GM23338 (cell line): ENCODE results near the gene SLC7A5. TPM values are rescaled to one million over a fixed set of nuclear protein-coding genes. Genes with fewer than 3 reads are reported as not detected.
A peak's percentile ranks its signal among the peaks of the same experiment; 100 is the strongest.

Experiments
- ATAC-seq: fragments of 200-7000 bp; cut with Tn5 transposase; 3 replicates; pipeline ENCODE4 v1.9.1; 2020
- DNase-seq: peaks from one replicate; pipeline ENCODE4 v3.0.0-alpha.2; 2015; ENCODE audit warnings: low spot score
- H2AFZ ChIP-seq: fragments of 200-600 bp; sonication (generic); 2 replicates; pipeline ENCODE4 v1.8.0; 2016; ENCODE audit warnings: antibody characterized with exemption, mild to moderate bottlenecking, moderate library complexity
- H3F3A ChIP-seq: fragments of 200-600 bp; sonication (generic); replicated peaks from 2 replicates; pipeline ENCODE4 v1.8.0; 2017; ENCODE audit warnings: antibody characterized with exemption, mixed run types, low read depth
- H3K27ac ChIP-seq: fragments of 200-600 bp; sonication (generic); 2 replicates; pipeline ENCODE4 v1.6.1; 2016; ENCODE audit warnings: low read depth
- H3K27me3 ChIP-seq: fragments of 200-600 bp; sonication (generic); 2 replicates; pipeline ENCODE4 v1.8.0; 2016; ENCODE audit warnings: mild to moderate bottlenecking, mixed run types, moderate library complexity; ENCODE audit not compliant: insufficient read depth
- H3K36me3 ChIP-seq: fragments of 200-600 bp; sonication (generic); 2 replicates; pipeline ENCODE4 v1.8.0; 2016; ENCODE audit warnings: mild to moderate bottlenecking; ENCODE audit not compliant: insufficient read depth
- H3K4me1 ChIP-seq: fragments of 200-600 bp; sonication (generic); 2 replicates; pipeline ENCODE4 v1.8.0; 2016; ENCODE audit warnings: mild to moderate bottlenecking, moderate library complexity; ENCODE audit not compliant: insufficient read depth
- H3K4me2 ChIP-seq: fragments of 200-600 bp; sonication (generic); 2 replicates; pipeline ENCODE4 v1.7.1; 2017; ENCODE audit warnings: mixed run types
- H3K4me3 ChIP-seq: fragments of 200-600 bp; sonication (generic); 2 replicates; pipeline ENCODE4 v1.6.1; 2016; ENCODE audit warnings: mixed run types
- H3K79me2 ChIP-seq: fragments of 200-600 bp; sonication (generic); replicated peaks from 2 replicates; pipeline ENCODE4 v1.8.0; 2017; ENCODE audit warnings: mild to moderate bottlenecking; ENCODE audit not compliant: insufficient read depth
- H3K9me2 ChIP-seq: fragments of 200-600 bp; sonication (generic); 2 replicates; pipeline ENCODE4 v1.8.0; 2017; ENCODE audit not compliant: insufficient read depth
- H4K20me1 ChIP-seq: fragments of 200-600 bp; sonication (generic); replicated peaks from 2 replicates; pipeline ENCODE4 v1.8.0; 2017; ENCODE audit warnings: mild to moderate bottlenecking; ENCODE audit not compliant: insufficient read depth
- H3K27ac Mint-ChIP-seq: 2 replicates; pipeline ENCODE4 v1.8.0; 2020; ENCODE audit warnings: inconsistent platforms, mild to moderate bottlenecking, moderate library complexity, mixed read lengths
- H3K27me3 Mint-ChIP-seq: 3 replicates; pipeline ENCODE4 v1.8.0; 2022; ENCODE audit warnings: low read depth, mild to moderate bottlenecking, moderate library complexity, mixed read lengths, inconsistent platforms; ENCODE audit not compliant: insufficient read depth, poor library complexity
- H3K36me3 Mint-ChIP-seq: 3 replicates; pipeline ENCODE4 v1.8.0; 2021; ENCODE audit warnings: low read depth, mild to moderate bottlenecking, inconsistent platforms, moderate library complexity, mixed read lengths
- H3K4me1 Mint-ChIP-seq: 3 replicates; pipeline ENCODE4 v1.8.0; 2020; ENCODE audit warnings: mild to moderate bottlenecking, inconsistent platforms, mixed read lengths
- H3K4me3 Mint-ChIP-seq: 3 replicates; pipeline ENCODE4 v1.8.0; 2021; ENCODE audit warnings: moderate library complexity, mild to moderate bottlenecking, inconsistent platforms, mixed read lengths
- H3K9me3 Mint-ChIP-seq: 3 replicates; pipeline ENCODE4 v1.8.0; 2020; ENCODE audit warnings: moderate library complexity, mild to moderate bottlenecking, inconsistent platforms, mixed read lengths
- CREB1 ChIP-seq: fragments of 250-450 bp; sonication (Bioruptor Pico); IDR thresholded peaks from 2 replicates; pipeline ENCODE4 v1.5.0; 2020; ENCODE audit warnings: low read depth, mild to moderate bottlenecking, moderate library complexity
- EZH2 ChIP-seq: fragments of 200-600 bp; sonication (generic); IDR thresholded peaks from one replicate; pipeline ENCODE4 v1.8.0; 2017; ENCODE audit warnings: antibody characterized with exemption, mild to moderate bottlenecking, low read depth; ENCODE audit not compliant: unreplicated experiment
- EZH2phosphoT487 ChIP-seq: fragments of 200-600 bp; sonication (generic); IDR thresholded peaks from one replicate; pipeline ENCODE4 v1.8.1; 2018; ENCODE audit warnings: antibody characterized with exemption; ENCODE audit not compliant: unreplicated experiment
- POLR2AphosphoS5 ChIP-seq: IDR thresholded peaks from 2 replicates; pipeline ENCODE4 v1.6.1; 2016; ENCODE audit warnings: antibody characterized with exemption, low read depth
- STAT1 ChIP-seq: IDR thresholded peaks from one replicate; pipeline ENCODE4 v1.6.1; 2016; ENCODE audit warnings: antibody characterized with exemption; ENCODE audit not compliant: unreplicated experiment
- ZNF114 ChIP-seq: fragments of 250-450 bp; sonication (Bioruptor Pico); IDR thresholded peaks from 2 replicates; pipeline ENCODE4 v1.5.0; 2020; ENCODE audit warnings: mild to moderate bottlenecking, moderate library complexity
- ZNF331 ChIP-seq: fragments of 250-450 bp; sonication (Bioruptor Pico); IDR thresholded peaks from 2 replicates; pipeline ENCODE4 v1.5.0; 2020; ENCODE audit warnings: low read depth, mild to moderate bottlenecking, moderate library complexity
- polyA plus RNA-seq: library from polyadenylated mRNA; unstranded; fragments of >200 nt; fragmentation: Nextera tagmentation; extraction: Ambion mirVana; gene quantifications from 2 replicates; pipeline ENCODE4 v1.2.1, GENCODE V29; 2016
- total RNA-seq: library from RNA; depleted of rRNA; stranded (reverse); fragments of >200 nt; shearing (Covaris generic); gene quantifications from 2 replicates; pipeline ENCODE4 v1.2.3, GENCODE V29; 2014
- TF ChIP-seq, protein P1 (sequence below): fragments of 250-450 bp; sonication (Bioruptor Pico); IDR thresholded peaks from 2 replicates; pipeline ENCODE4 v1.5.0; 2020; ENCODE audit warnings: mild to moderate bottlenecking, moderate library complexity
- TF ChIP-seq, protein P2 (sequence below), 2 experiments: fragments of 200-600 bp in 1 of 2; sonication (generic) in 1 of 2; conservative IDR thresholded peaks; 2 replicates each; pipeline versions ENCODE4 v1.5.1 to v1.6.1; 2016 to 2017; ENCODE audit warnings: antibody characterized with exemption in 2 of 2, low read depth in 2 of 2, mild to moderate bottlenecking in 2 of 2, moderate library complexity in 1 of 2

Gene SLC7A5
- total and polyA plus RNA-seq, 2 experiments from 2014 or later, result 107 to 386 TPM

GRCh38 chr16:87824991-87825841 lies 44.1 kb downstream of the SLC7A5 start (continued):
- TF ChIP-seq, protein P1, sequence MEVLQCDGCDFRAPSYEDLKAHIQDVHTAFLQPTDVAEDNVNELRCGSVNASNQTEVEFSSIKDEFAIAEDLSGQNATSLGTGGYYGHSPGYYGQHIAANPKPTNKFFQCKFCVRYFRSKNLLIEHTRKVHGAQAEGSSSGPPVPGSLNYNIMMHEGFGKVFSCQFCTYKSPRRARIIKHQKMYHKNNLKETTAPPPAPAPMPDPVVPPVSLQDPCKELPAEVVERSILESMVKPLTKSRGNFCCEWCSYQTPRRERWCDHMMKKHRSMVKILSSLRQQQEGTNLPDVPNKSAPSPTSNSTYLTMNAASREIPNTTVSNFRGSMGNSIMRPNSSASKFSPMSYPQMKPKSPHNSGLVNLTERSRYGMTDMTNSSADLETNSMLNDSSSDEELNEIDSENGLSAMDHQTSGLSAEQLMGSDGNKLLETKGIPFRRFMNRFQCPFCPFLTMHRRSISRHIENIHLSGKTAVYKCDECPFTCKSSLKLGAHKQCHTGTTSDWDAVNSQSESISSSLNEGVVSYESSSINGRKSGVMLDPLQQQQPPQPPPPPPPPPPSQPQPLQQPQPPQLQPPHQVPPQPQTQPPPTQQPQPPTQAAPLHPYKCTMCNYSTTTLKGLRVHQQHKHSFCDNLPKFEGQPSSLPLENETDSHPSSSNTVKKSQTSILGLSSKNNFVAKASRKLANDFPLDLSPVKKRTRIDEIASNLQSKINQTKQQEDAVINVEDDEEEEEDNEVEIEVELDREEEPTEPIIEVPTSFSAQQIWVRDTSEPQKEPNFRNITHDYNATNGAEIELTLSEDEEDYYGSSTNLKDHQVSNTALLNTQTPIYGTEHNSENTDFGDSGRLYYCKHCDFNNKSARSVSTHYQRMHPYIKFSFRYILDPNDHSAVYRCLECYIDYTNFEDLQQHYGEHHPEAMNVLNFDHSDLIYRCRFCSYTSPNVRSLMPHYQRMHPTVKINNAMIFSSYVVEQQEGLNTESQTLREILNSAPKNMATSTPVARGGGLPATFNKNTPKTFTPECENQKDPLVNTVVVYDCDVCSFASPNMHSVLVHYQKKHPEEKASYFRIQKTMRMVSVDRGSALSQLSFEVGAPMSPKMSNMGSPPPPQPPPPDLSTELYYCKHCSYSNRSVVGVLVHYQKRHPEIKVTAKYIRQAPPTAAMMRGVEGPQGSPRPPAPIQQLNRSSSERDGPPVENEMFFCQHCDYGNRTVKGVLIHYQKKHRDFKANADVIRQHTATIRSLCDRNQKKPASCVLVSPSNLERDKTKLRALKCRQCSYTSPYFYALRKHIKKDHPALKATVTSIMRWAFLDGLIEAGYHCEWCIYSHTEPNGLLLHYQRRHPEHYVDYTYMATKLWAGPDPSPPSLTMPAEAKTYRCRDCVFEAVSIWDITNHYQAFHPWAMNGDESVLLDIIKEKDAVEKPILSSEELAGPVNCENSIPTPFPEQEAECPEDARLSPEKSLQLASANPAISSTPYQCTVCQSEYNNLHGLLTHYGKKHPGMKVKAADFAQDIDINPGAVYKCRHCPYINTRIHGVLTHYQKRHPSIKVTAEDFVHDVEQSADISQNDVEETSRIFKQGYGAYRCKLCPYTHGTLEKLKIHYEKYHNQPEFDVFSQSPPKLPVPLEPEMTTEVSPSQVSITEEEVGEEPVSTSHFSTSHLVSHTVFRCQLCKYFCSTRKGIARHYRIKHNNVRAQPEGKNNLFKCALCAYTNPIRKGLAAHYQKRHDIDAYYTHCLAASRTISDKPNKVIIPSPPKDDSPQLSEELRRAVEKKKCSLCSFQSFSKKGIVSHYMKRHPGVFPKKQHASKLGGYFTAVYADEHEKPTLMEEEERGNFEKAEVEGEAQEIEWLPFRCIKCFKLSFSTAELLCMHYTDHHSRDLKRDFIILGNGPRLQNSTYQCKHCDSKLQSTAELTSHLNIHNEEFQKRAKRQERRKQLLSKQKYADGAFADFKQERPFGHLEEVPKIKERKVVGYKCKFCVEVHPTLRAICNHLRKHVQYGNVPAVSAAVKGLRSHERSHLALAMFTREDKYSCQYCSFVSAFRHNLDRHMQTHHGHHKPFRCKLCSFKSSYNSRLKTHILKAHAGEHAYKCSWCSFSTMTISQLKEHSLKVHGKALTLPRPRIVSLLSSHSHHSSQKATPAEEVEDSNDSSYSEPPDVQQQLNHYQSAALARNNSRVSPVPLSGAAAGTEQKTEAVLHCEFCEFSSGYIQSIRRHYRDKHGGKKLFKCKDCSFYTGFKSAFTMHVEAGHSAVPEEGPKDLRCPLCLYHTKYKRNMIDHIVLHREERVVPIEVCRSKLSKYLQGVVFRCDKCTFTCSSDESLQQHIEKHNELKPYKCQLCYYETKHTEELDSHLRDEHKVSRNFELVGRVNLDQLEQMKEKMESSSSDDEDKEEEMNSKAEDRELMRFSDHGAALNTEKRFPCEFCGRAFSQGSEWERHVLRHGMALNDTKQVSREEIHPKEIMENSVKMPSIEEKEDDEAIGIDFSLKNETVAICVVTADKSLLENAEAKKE, result no peak
- TF ChIP-seq ZNF114 (no peak), POLR2AphosphoS5 (no peak), EZH2 (no peak)

DNA sequence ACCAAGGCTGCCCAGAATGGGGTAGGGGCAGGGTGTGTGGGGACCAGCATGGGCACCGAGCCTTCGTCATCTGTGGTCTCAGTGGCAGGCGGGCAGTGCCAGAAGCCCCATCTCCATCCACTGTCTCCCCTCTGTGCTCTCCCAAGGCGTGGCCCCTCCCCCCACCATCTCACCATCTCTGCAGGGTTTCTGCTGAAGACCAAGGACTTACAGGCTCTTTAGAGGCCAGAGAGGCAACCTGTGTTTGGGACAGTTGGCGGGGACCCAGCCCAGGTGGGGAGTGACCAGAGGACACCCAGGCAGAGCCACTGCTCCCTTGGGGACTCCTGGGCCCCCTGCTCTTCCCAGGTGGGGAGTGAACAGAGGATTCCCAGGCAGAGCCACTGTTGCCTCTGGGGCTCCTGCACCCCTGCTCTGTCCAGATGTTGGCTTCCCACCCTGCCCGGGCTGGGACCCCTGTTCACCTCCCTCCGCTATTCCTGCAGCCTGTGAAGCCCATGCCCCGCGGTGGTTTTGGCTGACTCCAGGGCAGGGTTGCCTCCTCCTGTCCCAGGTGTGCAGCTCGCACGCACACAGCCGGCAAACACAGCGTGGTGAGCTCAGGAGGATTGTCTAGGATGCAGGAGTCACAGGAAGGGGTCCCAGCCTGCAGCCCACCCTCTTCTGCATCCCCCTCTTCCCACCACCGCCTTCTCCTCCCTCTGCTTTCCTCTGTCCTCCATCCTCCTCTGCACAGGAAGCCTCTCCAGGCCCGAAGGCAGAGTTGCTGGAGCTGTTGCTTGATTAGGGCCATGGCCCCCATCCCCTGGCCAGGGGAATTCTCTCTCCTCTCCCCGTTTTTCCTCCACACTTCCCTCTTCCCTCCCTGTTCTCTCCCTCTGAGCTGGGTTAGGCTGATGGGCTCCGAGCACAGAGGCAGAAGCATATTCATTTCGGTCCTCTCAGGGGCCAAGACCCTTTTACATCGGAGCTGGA lies 45.0 kb downstream of the SLC7A5 start:
- Histone ChIP-seq H3K4me3 (no peak overlapping the region), H3K36me3 (no peaks in the 10 kb centered on the region), H3K27ac (no peak overlapping the region), H4K20me1 (no peaks in the 10 kb centered on the region), H3F3A (0 out of 2 replicates have a peak, but pooled peaks cover 13% of the 10 kb centered on the region), H3K9me2 (no peaks in the 10 kb centered on the region), H3K27me3 (no peaks in the 10 kb centered on the region), H3K4me2 (peak overlapping the region; percentile 55; the same call in 1 of the 2 replicates), H3K4me1 (peaks cover 70% of the 10 kb centered on the region), H2AFZ (0 out of 2 replicates have a peak overlapping the region, but pooled peaks have one; percentile 47), H3K79me2 (no peaks in the 10 kb centered on the region)
- no peaks in the 10 kb centered on the region for H3K36me3 Mint-ChIP-seq
- TF ChIP-seq POLR2AphosphoS5 (no peak), ZNF331 (no peak), EZH2phosphoT487 (no peak), CREB1 (no peak), STAT1 (no peak)
- TF ChIP-seq, protein P2, sequence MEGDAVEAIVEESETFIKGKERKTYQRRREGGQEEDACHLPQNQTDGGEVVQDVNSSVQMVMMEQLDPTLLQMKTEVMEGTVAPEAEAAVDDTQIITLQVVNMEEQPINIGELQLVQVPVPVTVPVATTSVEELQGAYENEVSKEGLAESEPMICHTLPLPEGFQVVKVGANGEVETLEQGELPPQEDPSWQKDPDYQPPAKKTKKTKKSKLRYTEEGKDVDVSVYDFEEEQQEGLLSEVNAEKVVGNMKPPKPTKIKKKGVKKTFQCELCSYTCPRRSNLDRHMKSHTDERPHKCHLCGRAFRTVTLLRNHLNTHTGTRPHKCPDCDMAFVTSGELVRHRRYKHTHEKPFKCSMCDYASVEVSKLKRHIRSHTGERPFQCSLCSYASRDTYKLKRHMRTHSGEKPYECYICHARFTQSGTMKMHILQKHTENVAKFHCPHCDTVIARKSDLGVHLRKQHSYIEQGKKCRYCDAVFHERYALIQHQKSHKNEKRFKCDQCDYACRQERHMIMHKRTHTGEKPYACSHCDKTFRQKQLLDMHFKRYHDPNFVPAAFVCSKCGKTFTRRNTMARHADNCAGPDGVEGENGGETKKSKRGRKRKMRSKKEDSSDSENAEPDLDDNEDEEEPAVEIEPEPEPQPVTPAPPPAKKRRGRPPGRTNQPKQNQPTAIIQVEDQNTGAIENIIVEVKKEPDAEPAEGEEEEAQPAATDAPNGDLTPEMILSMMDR (conservative IDR thresholded peaks at IDR 0.05; ENCODE audit: low read depth in 2 of 2), result no peak
- peak overlapping the region; percentile 13; the same call in 1 of the 3 replicates for H3K4me3 Mint-ChIP-seq
- H3K4me1 Mint-ChIP-seq, result peaks cover 73% of the 10 kb centered on the region
- no peaks in the 10 kb centered on the region; the same call in 1 of the 3 replicates for H3K9me3 Mint-ChIP-seq
- no peak overlapping the region for H3K27ac Mint-ChIP-seq
- no peak; the same call in 2 of the 3 replicates for ATAC-seq
- no peak for DNase-seq
- H3K27me3 Mint-ChIP-seq, result peaks cover 42% of the 10 kb centered on the region
